CD4-positive, alpha-beta T cell (primary cell): ENCODE measurements around the gene ACAP1. TPM values are rescaled to one million over a fixed set of nuclear protein-coding genes. Genes with fewer than 3 reads are reported as not detected.

ENCODE experiments used
- ATAC-seq: fragments of 200-7000 bp; cut with Tn5 transposase; one replicate; pipeline ENCODE4 v1.10.0; 2022; ENCODE audit warnings: mild to moderate bottlenecking; ENCODE audit not compliant: poor library complexity
- CTCF ChIA-PET: fragments of 350-600 bp; sonication (Branson Sonifier 250); formaldehyde crosslinking; loops from one replicate; lab custom pipeline; 2021; ENCODE audit warnings: antibody characterized with exemption, inconsistent platforms; lab: Charles Lee
- POLR2A ChIA-PET: fragments of 350-600 bp; sonication (Branson Sonifier 250); formaldehyde crosslinking; loops from one replicate; lab custom pipeline; 2021; ENCODE audit warnings: antibody characterized with exemption, inconsistent platforms; lab: Charles Lee
- DNase-seq, 14 experiments: peaks; one replicate each; pipeline ENCODE4 v3.0.0-alpha.2; 2013 to 2020; ENCODE audit warnings: mixed read lengths in 2 of 14
- H3K27ac ChIP-seq, 2 donors: one replicate each; pipeline versions ENCODE4 v1.5.1 to v1.7.0; 2013; ENCODE audit warnings: low read length in 2 of 2, low read depth in 1 of 2, mild to moderate bottlenecking in 1 of 2
- H3K27me3 ChIP-seq, 2 experiments: 1 replicate in 1 of 2; 2 replicates in 1 of 2; pipeline versions ENCODE4 v1.6.1 to v1.7.0; 2013; ENCODE audit warnings: low read length in 2 of 2, control low read depth in 1 of 2, mild to moderate bottlenecking in 1 of 2, moderate library complexity in 1 of 2; ENCODE audit not compliant: insufficient read depth in 2 of 2, control insufficient read depth in 1 of 2
- H3K36me3 ChIP-seq: one replicate; pipeline ENCODE4 v1.6.1; 2013; ENCODE audit warnings: low read length, control low read depth; ENCODE audit not compliant: insufficient read depth
- H3K4me1 ChIP-seq: one replicate; pipeline ENCODE4 v1.6.1; 2013; ENCODE audit warnings: low read length, control low read depth; ENCODE audit not compliant: insufficient read depth
- H3K4me3 ChIP-seq: one replicate; pipeline ENCODE4 v1.5.1; 2013; ENCODE audit warnings: mild to moderate bottlenecking, low read length, moderate library complexity
- H3K9me3 ChIP-seq, 2 experiments: 1 replicate in 1 of 2; 2 replicates in 1 of 2; pipeline versions ENCODE4 v1.6.1 to v1.7.0; 2013; ENCODE audit warnings: low read length in 2 of 2, mild to moderate bottlenecking in 2 of 2, control low read depth in 1 of 2, moderate library complexity in 1 of 2; ENCODE audit not compliant: control insufficient read depth in 1 of 2, insufficient read depth in 1 of 2
- H3K27ac Mint-ChIP-seq: one replicate; pipeline ENCODE4 v1.8.0; 2020; ENCODE audit warnings: mixed read lengths
- H3K27me3 Mint-ChIP-seq: one replicate; pipeline ENCODE4 v1.8.0; 2021; ENCODE audit warnings: mixed read lengths
- H3K36me3 Mint-ChIP-seq: one replicate; pipeline ENCODE4 v1.8.0; 2021; ENCODE audit warnings: low read depth, mixed read lengths
- H3K4me1 Mint-ChIP-seq: one replicate; pipeline ENCODE4 v1.8.0; 2021; ENCODE audit warnings: low read depth, mixed read lengths
- H3K4me3 Mint-ChIP-seq: one replicate; pipeline ENCODE4 v1.8.0; 2020; ENCODE audit warnings: mild to moderate bottlenecking, mixed read lengths
- H3K9me3 Mint-ChIP-seq: one replicate; pipeline ENCODE4 v1.8.0; 2020; ENCODE audit warnings: mixed read lengths
- CTCF ChIP-seq: fragments of 200-600 bp; IDR thresholded peaks from one replicate; pipeline ENCODE4 v1.8.0; 2022; ENCODE audit warnings: antibody characterized with exemption, mild to moderate bottlenecking
- intact Hi-C, 2 experiments: fragments of 100-400 bp; cut with DNase I in 1 of 2; cut with micrococcal nuclease in 1 of 2; formaldehyde crosslinking; loops; one replicate each; pipeline versions ENCODE4 v1.15.1 to v1.9.0; 2023 to 2025; cut with DNase I, micrococcal nuclease
- total RNA-seq, 174 experiments: library from RNA in 2 of 174; stranded (reverse) in 2 of 174; gene quantifications; one replicate each; pipeline ENCODE4 v1.2.3 and lab custom pipeline; 2021 to 2026

ACAP1 gene
- total RNA-seq, 2 experiments from 2014 or later: 565 to 575 TPM

GRCh38 chr17:7347630-7348477 is 11.5 kb downstream of the ACAP1 start:
- peaks cover 35% of the 10 kb centered on the region for H3K4me1 Mint-ChIP-seq
- no peaks in the 10 kb centered on the region for H3K27me3 ChIP-seq
- no peaks in the 10 kb centered on the region for H3K27me3 Mint-ChIP-seq
- peaks cover 75% of the 10 kb centered on the region for H3K36me3 ChIP-seq
- ATAC-seq (no peak), DNase-seq (no peak)
- ChIA-PET POLR2A (interaction anchor here (1.1 to 5.6 kb wide), 4 partner anchors 11 to 34 kb away, joined by 3 to 96 read pairs (median 6); partner anchors contain the start of genes ACAP1, GPS2 and NEURL4), CTCF (interaction anchor here (1.0 kb wide), 1 partner anchor 8 kb away, joined by 3 read pairs; no protein-coding TSS in a partner anchor)
- peaks cover 77% of the 10 kb centered on the region for H3K36me3 Mint-ChIP-seq
- no peak overlapping the region for H3K4me3 Mint-ChIP-seq
- H3K4me1 ChIP-seq: peaks cover 49% of the 10 kb centered on the region
- H3K9me3 ChIP-seq: no peaks in the 10 kb centered on the region
- TF ChIP-seq CTCF: no peak
- no peaks in the 10 kb centered on the region for H3K9me3 Mint-ChIP-seq
- H3K27ac Mint-ChIP-seq: peak overlapping the region; percentile 49
- H3K4me3 ChIP-seq: no peak overlapping the region
- no peak overlapping the region for H3K27ac ChIP-seq
- intact Hi-C loops: loop anchor here in 1 of 2 experiments (2.0 kb wide), 1 partner anchor 23 kb away; no protein-coding TSS in a partner anchor

- TF ChIP-seq CTCF: no peak
- Mint-ChIP-seq H3K27me3 (no peaks in the 10 kb centered on the region), H3K36me3 (peaks cover 69% of the 10 kb centered on the region), H3K27ac (peak overlapping the region; percentile 69), H3K4me3 (peak overlapping the region; percentile 15), H3K4me1 (peaks cover 38% of the 10 kb centered on the region), H3K9me3 (no peaks in the 10 kb centered on the region)
- no peaks in the 10 kb centered on the region for H3K27me3 ChIP-seq
- intact Hi-C loops: no loop called here
- peaks cover 67% of the 10 kb centered on the region for H3K36me3 ChIP-seq
- H3K27ac ChIP-seq: no peak overlapping the region
- POLR2A ChIA-PET: interaction anchor here (1.3 to 5.6 kb wide), 6 partner anchors 12 to 86 kb away, joined by 4 to 96 read pairs (median 6); partner anchors contain the start of genes ACAP1, GPS2, NEURL4 and TMEM102
- no peaks in the 10 kb centered on the region for H3K9me3 ChIP-seq
- H3K4me3 ChIP-seq: no peak overlapping the region
- CTCF ChIA-PET: interaction anchor here (1.0 to 1.8 kb wide), 3 partner anchors 7 to 88 kb away, joined by 3 to 4 read pairs (median 4); no protein-coding TSS in a partner anchor
- no peak for ATAC-seq
- H3K4me1 ChIP-seq: peaks cover 52% of the 10 kb centered on the region
- peak in 1 of 14 experiments; percentile 26 for DNase-seq
Observed at GRCh38 chr17:7348478-7349242, 12.3 kb downstream of the ACAP1 start.
